Measurements from ENCODE around the gene USP8.
"Not testable (repeated sequence)": the region's sequence is repeated elsewhere in the genome, so short reads cannot be mapped to it uniquely, and the experiment has no call there.

USP8 gene

GRCh38 chr15:50440932-50441331 is 16.7 kb downstream of the USP8 start:
- DNase-seq (ENCODE audit: low spot score): no peak

GRCh38 chr15:50452927-50453326 is 28.7 kb downstream of the USP8 start:
- peak; percentile 21 for DNase-seq (ENCODE audit: low spot score)

GRCh38 chr15:50458348-50459112 is 34.3 kb downstream of the USP8 start:
- DNase-seq (ENCODE audit: low spot score): peak; percentile 15

GRCh38 chr15:50463423-50464358 is 39.5 kb downstream of the USP8 start:
- DNase-seq (ENCODE audit: low spot score): peak; percentile 21

- no peak for DNase-seq (ENCODE audit: low spot score)
These were observed 46.9 kb downstream of the USP8 start for GRCh38 chr15:50471072-50471471.

GRCh38 chr15:50476143-50476542 is 51.9 kb downstream of the USP8 start:
- DNase-seq (ENCODE audit: low spot score): no peak

- no peak for DNase-seq (ENCODE audit: low spot score)
These were observed 60.6 kb downstream of the USP8 start for GRCh38 chr15:50484781-50485180.

- DNase-seq (ENCODE audit: low spot score): no peak
These were observed 61.2 kb downstream of the USP8 start for GRCh38 chr15:50485389-50485788.

- no peak for DNase-seq (ENCODE audit: low spot score)
These were observed 63.1 kb downstream of the USP8 start for GRCh38 chr15:50487287-50487686.

- DNase-seq (ENCODE audit: low spot score): no peak
These were observed 69.4 kb downstream of the USP8 start for GRCh38 chr15:50493625-50494024.

GRCh38 chr15:50494547-50494946 is 70.3 kb downstream of the USP8 start:
- DNase-seq (ENCODE audit: low spot score): not testable (repeated sequence)

GRCh38 chr15:50496692-50497091 is 72.5 kb downstream of the USP8 start:
- no peak for DNase-seq (ENCODE audit: low spot score)

- no peak for DNase-seq (ENCODE audit: low spot score)
These were observed 76.1 kb downstream of the USP8 start for GRCh38 chr15:50500352-50500751.

- DNase-seq (ENCODE audit: low spot score): no peak
These were observed 77.6 kb downstream of the USP8 start for GRCh38 chr15:50501815-50502214.

GRCh38 chr15:50503144-50503543 is 78.9 kb downstream of the USP8 start:
- no peak for DNase-seq (ENCODE audit: low spot score)

GRCh38 chr15:50505656-50506055 is 81.5 kb downstream of the USP8 start:
- not testable (repeated sequence) for DNase-seq (ENCODE audit: low spot score)

GRCh38 chr15:50506121-50506520 is 81.9 kb downstream of the USP8 start:
- no peak for DNase-seq (ENCODE audit: low spot score)

- no peak for DNase-seq (ENCODE audit: low spot score)
These were observed 88.8 kb downstream of the USP8 start for GRCh38 chr15:50513001-50513400.

- DNase-seq (ENCODE audit: low spot score): no peak
These were observed 95.7 kb downstream of the USP8 start for GRCh38 chr15:50519740-50520425.

GRCh38 chr15:50523851-50524251 is 99.6 kb downstream of the USP8 start:
- no peak for DNase-seq (ENCODE audit: low spot score)

- no peak for DNase-seq (ENCODE audit: low spot score)
These were observed 107.0 kb downstream of the USP8 start for GRCh38 chr15:50531163-50531562.

- no peak for DNase-seq (ENCODE audit: low spot score)
These were observed 107.6 kb downstream of the USP8 start for GRCh38 chr15:50531766-50532165.

- DNase-seq (ENCODE audit: low spot score): peak; percentile 22
These were observed 118.6 kb downstream of the USP8 start for GRCh38 chr15:50542887-50543210.
